ENCODE data around the gene ZFHX2. TPM values are rescaled to one million over a fixed set of nuclear protein-coding genes. Genes with fewer than 3 reads are reported as not detected.
A peak's percentile ranks its signal among the peaks of the same experiment; 100 is the strongest.

Gene ZFHX2
- total and polyA plus RNA-seq, 2 of the 13 experiments (the other 11 are each of a cell fraction or from before 2014, with no cell fraction given): 0.17 to 0.44 TPM

DNA sequence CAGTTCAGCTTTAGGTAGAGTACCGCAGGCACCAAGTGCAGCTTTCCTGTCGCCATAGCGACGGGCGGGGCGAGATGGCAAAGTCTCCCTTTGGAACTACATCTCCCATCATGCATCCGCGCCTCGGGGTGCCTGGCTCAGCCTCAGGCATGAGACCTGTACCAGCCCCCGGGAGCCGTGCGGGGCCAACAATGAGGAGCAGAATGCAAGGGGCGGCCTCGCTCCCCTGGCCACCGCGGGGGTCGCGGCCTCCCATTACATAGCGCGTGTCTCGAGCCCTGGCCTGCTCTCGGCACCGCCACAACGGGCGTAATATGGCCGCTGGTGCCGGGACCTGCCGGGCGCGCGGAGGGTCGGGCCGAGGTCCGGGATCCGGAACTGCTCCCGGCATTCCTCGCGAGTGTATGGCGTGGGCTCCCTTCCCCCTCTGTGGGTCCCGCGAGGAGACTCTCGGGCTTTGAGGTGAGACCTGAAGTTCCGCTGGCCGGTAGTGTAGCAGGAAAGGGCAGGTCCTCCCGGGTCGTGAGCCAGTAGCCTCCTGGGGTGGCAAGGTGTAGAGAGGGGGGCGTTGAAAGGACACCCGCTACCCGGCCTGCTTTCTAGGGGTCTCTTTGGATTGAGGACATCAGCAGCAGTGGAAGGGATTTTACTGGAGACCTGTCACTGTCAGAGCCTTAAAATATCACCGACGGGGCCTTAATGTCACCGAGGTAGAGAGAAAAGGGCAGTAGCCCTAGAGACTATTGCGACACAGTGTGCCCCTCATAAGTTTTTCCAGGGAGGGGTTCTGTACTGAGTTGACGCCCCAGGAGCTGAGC is 4.5 kb upstream of the ZFHX2 start, which contains the start of gene THTPA (continued):
- TF ChIP-seq SNAPC2 (CRISPR knock-in tag; IDR thresholded peaks at IDR 0.05) (peak; percentile 99), THYN1 (CRISPR knock-in tag; IDR thresholded peaks at IDR 0.05; ENCODE audit: borderline replicate concordance, low read depth) (peak; percentile 71; the same call in 1 of the 2 replicates), ZBTB20 (CRISPR knock-in tag; IDR thresholded peaks at IDR 0.05; ENCODE audit: borderline replicate concordance, low read depth) (peak; percentile 99), ZNF547 (CRISPR knock-in tag; IDR thresholded peaks at IDR 0.05) (peak; percentile 100), MIER3 (CRISPR knock-in tag; IDR thresholded peaks at IDR 0.05; ENCODE audit: borderline replicate concordance) (peak; percentile 97), DNMT3B (CRISPR knock-in tag; conservative IDR thresholded peaks at IDR 0.05) (peak; percentile 65; the same call in 1 of the 2 replicates), NFYB (CRISPR knock-in tag; IDR thresholded peaks at IDR 0.05) (peak; percentile 66), RBAK (CRISPR knock-in tag; IDR thresholded peaks at IDR 0.05) (peak; percentile 56; the same call in 1 of the 2 replicates), ZNF264 (CRISPR knock-in tag; IDR thresholded peaks at IDR 0.05) (peak; percentile 75), ZSCAN22 (CRISPR knock-in tag; IDR thresholded peaks at IDR 0.05) (peak; percentile 87), ZSCAN12 (CRISPR knock-in tag; IDR thresholded peaks at IDR 0.05) (no peak; the same call in none of the 2 replicates), PLRG1 (conservative IDR thresholded peaks at IDR 0.05) (no peak), NFE2 (CRISPR knock-in tag; IDR thresholded peaks at IDR 0.05) (no peak), TRIM24 (CRISPR knock-in tag; IDR thresholded peaks at IDR 0.05) (no peak), JUND (CRISPR knock-in tag; IDR thresholded peaks at IDR 0.05) (peak; percentile 33; the same call in 1 of the 2 replicates), GFI1 (CRISPR knock-in tag; IDR thresholded peaks at IDR 0.05; ENCODE audit: borderline replicate concordance) (peak; percentile 70; the same call in 1 of the 2 replicates)
- TF ChIP-seq, protein P1, sequence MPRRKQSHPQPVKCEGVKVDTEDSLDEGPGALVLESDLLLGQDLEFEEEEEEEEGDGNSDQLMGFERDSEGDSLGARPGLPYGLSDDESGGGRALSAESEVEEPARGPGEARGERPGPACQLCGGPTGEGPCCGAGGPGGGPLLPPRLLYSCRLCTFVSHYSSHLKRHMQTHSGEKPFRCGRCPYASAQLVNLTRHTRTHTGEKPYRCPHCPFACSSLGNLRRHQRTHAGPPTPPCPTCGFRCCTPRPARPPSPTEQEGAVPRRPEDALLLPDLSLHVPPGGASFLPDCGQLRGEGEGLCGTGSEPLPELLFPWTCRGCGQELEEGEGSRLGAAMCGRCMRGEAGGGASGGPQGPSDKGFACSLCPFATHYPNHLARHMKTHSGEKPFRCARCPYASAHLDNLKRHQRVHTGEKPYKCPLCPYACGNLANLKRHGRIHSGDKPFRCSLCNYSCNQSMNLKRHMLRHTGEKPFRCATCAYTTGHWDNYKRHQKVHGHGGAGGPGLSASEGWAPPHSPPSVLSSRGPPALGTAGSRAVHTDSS (CRISPR knock-in tag; conservative IDR thresholded peaks at IDR 0.05): peak; percentile 98
- TF ChIP-seq, protein P2, sequence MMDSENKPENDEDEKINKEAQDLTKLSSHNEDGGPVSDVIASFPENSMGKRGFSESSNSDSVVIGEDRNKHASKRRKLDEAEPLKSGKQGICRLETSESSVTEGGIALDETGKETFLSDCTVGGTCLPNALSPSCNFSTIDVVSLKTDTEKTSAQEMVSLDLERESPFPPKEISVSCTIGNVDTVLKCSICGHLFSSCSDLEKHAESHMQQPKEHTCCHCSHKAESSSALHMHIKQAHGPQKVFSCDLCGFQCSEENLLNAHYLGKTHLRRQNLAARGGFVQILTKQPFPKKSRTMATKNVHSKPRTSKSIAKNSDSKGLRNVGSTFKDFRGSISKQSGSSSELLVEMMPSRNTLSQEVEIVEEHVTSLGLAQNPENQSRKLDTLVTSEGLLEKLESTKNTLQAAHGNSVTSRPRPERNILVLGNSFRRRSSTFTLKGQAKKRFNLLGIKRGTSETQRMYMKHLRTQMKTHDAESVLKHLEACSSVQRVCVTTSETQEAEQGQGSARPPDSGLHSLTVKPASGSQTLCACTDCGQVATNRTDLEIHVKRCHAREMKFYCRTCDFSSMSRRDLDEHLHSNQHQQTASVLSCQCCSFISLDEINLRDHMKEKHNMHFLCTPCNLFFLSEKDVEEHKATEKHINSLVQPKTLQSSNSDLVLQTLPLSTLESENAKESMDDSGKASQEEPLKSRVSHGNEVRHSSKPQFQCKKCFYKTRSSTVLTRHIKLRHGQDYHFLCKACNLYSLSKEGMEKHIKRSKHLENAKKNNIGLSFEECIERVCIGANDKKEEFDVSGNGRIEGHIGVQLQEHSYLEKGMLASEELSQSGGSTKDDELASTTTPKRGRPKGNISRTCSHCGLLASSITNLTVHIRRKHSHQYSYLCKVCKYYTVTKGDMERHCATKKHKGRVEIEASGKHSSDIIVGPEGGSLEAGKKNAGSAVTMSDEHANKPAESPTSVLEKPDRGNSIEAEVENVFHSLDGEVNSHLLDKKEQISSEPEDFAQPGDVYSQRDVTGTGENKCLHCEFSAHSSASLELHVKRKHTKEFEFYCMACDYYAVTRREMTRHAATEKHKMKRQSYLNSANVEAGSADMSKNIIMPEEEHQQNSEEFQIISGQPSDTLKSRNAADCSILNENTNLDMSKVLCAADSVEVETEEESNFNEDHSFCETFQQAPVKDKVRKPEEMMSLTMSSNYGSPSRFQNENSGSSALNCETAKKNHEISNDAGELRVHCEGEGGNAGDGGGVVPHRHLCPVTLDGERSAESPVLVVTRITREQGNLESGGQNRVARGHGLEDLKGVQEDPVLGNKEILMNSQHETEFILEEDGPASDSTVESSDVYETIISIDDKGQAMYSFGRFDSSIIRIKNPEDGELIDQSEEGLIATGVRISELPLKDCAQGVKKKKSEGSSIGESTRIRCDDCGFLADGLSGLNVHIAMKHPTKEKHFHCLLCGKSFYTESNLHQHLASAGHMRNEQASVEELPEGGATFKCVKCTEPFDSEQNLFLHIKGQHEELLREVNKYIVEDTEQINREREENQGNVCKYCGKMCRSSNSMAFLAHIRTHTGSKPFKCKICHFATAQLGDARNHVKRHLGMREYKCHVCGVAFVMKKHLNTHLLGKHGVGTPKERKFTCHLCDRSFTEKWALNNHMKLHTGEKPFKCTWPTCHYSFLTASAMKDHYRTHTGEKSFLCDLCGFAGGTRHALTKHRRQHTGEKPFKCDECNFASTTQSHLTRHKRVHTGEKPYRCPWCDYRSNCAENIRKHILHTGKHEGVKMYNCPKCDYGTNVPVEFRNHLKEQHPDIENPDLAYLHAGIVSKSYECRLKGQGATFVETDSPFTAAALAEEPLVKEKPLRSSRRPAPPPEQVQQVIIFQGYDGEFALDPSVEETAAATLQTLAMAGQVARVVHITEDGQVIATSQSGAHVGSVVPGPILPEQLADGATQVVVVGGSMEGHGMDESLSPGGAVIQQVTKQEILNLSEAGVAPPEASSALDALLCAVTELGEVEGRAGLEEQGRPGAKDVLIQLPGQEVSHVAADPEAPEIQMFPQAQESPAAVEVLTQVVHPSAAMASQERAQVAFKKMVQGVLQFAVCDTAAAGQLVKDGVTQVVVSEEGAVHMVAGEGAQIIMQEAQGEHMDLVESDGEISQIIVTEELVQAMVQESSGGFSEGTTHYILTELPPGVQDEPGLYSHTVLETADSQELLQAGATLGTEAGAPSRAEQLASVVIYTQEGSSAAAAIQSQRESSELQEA (CRISPR knock-in tag; IDR thresholded peaks at IDR 0.05; ENCODE audit: not compliant biosample characterization): peak; percentile 99
- TF ChIP-seq, protein P3, sequence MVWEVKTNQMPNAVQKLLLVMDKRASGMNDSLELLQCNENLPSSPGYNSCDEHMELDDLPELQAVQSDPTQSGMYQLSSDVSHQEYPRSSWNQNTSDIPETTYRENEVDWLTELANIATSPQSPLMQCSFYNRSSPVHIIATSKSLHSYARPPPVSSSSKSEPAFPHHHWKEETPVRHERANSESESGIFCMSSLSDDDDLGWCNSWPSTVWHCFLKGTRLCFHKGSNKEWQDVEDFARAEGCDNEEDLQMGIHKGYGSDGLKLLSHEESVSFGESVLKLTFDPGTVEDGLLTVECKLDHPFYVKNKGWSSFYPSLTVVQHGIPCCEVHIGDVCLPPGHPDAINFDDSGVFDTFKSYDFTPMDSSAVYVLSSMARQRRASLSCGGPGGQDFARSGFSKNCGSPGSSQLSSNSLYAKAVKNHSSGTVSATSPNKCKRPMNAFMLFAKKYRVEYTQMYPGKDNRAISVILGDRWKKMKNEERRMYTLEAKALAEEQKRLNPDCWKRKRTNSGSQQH (CRISPR knock-in tag; IDR thresholded peaks at IDR 0.05; ENCODE audit: low read depth): peak; percentile 96

Data from HepG2 (cell line).